ENCODE measurements around the gene TRANK1. TPM values are rescaled to one million over a fixed set of nuclear protein-coding genes. Genes with fewer than 3 reads are reported as not detected.

The TRANK1 gene
- total and polyA plus RNA-seq, 2 donors from 2014 or later = 1.2 to 21.4 TPM

- no peak for TF ChIP-seq CTCF (IDR thresholded peaks at IDR 0.05; ENCODE audit: borderline replicate concordance, extremely low read depth, insufficient read depth)
- Histone ChIP-seq H3K27me3 (ENCODE audit: control insufficient read depth, insufficient read depth, low read length) (no peaks in the 10 kb centered on the region), H3K4me3 (ENCODE audit: low read length in 3 of 3) (peak overlapping the region in 2 of 3 donors; percentile 68 to 88), H3K9ac (ENCODE audit: low read length in 3 of 3) (peak overlapping the region in 1 of 3 donors; percentile 42), H3K27ac (ENCODE audit: low read depth in 2 of 2, low read length in 2 of 2) (peak overlapping the region; percentile 18 to 83), H3K4me1 (ENCODE audit: control insufficient read depth in 2 of 3, insufficient read depth in 2 of 3, low read depth in 1 of 3, low read length in 3 of 3) (peaks cover 0 to 5% (median 0%) of the 10 kb centered on the region in 3 donors), H3K9me3 (ENCODE audit: control insufficient read depth in 2 of 3, insufficient read depth in 1 of 3, low read length in 3 of 3) (no peaks in the 10 kb centered on the region), H3K36me3 (ENCODE audit: control insufficient read depth in 2 of 3, insufficient read depth in 3 of 3, low read length in 3 of 3) (no peaks in the 10 kb centered on the region)
- DNase-seq (no peak), FAIRE-seq (no peak)
- intact Hi-C loops (cut with DNase I) = no loop called here
Measured at GRCh38 chr3:36908647-36909180, 36.1 kb downstream of the TRANK1 start.

GRCh38 chr3:36907911-36908646 is 36.8 kb downstream of the TRANK1 start:
- Histone ChIP-seq H3K27me3 (ENCODE audit: control insufficient read depth, insufficient read depth, low read length) (no peaks in the 10 kb centered on the region), H3K27ac (ENCODE audit: low read depth in 2 of 2, low read length in 2 of 2) (peak overlapping the region; percentile 18 to 83), H3K9ac (ENCODE audit: low read length in 3 of 3) (peak overlapping the region; percentile 24 to 42 (median 35)), H3K9me3 (ENCODE audit: control insufficient read depth in 2 of 3, insufficient read depth in 1 of 3, low read length in 3 of 3) (no peaks in the 10 kb centered on the region), H3K4me3 (ENCODE audit: low read length in 3 of 3) (peak overlapping the region; percentile 35 to 88 (median 68)), H3K4me1 (ENCODE audit: control insufficient read depth in 2 of 3, insufficient read depth in 2 of 3, low read depth in 1 of 3, low read length in 3 of 3) (peaks cover 0 to 5% (median 0%) of the 10 kb centered on the region in 3 donors), H3K36me3 (ENCODE audit: control insufficient read depth in 2 of 3, insufficient read depth in 3 of 3, low read length in 3 of 3) (no peaks in the 10 kb centered on the region)
- TF ChIP-seq CTCF (IDR thresholded peaks at IDR 0.05; ENCODE audit: borderline replicate concordance, extremely low read depth, insufficient read depth) = no peak
- intact Hi-C loops (cut with DNase I) = no loop called here
- FAIRE-seq (peak; percentile 58), DNase-seq (peak in 3 of 5 donors; percentile 30 to 78 (median 72))

- intact Hi-C loops (cut with DNase I) = no loop called here
- H3K36me3 ChIP-seq (ENCODE audit: control insufficient read depth in 2 of 3, insufficient read depth in 3 of 3, low read length in 3 of 3) = no peaks in the 10 kb centered on the region
- DNase-seq = peak in 1 of 5 donors; percentile 37
- no peak overlapping the region for H3K9ac ChIP-seq (ENCODE audit: low read length in 3 of 3)
- no peak for FAIRE-seq
- H3K27me3 ChIP-seq (ENCODE audit: control insufficient read depth, insufficient read depth, low read length) = no peaks in the 10 kb centered on the region
- no peak for TF ChIP-seq CTCF (IDR thresholded peaks at IDR 0.05; ENCODE audit: borderline replicate concordance, extremely low read depth, insufficient read depth)
- H3K9me3 ChIP-seq (ENCODE audit: control insufficient read depth in 2 of 3, insufficient read depth in 1 of 3, low read length in 3 of 3) = no peaks in the 10 kb centered on the region
- H3K27ac ChIP-seq (ENCODE audit: low read depth in 2 of 2, low read length in 2 of 2) = no peak overlapping the region
- H3K4me3 ChIP-seq (ENCODE audit: low read length in 3 of 3) = no peak overlapping the region
- peaks cover 0 to 5% (median 0%) of the 10 kb centered on the region in 3 donors for H3K4me1 ChIP-seq (ENCODE audit: control insufficient read depth in 2 of 3, insufficient read depth in 2 of 3, low read depth in 1 of 3, low read length in 3 of 3)
Measured at GRCh38 chr3:36906504-36907149, 38.2 kb downstream of the TRANK1 start.
